Astrocyte (in vitro differentiated cells and primary cell): ENCODE data around the gene SP140.

ENCODE experiments used
- EZH2 ChIP-seq: IDR thresholded peaks from 2 replicates; pipeline ENCODE4 v1.6.1; 2012; ENCODE audit warnings: mild to moderate bottlenecking, low read length, inconsistent platforms; ENCODE audit not compliant: insufficient read depth
- TF ChIP-seq, protein P1 (sequence below): IDR thresholded peaks from 2 replicates; pipeline ENCODE4 v1.5.1; 2011; ENCODE audit warnings: low read depth, mild to moderate bottlenecking, inconsistent platforms, low read length, moderate library complexity; ENCODE audit not compliant: insufficient read depth

DNA sequence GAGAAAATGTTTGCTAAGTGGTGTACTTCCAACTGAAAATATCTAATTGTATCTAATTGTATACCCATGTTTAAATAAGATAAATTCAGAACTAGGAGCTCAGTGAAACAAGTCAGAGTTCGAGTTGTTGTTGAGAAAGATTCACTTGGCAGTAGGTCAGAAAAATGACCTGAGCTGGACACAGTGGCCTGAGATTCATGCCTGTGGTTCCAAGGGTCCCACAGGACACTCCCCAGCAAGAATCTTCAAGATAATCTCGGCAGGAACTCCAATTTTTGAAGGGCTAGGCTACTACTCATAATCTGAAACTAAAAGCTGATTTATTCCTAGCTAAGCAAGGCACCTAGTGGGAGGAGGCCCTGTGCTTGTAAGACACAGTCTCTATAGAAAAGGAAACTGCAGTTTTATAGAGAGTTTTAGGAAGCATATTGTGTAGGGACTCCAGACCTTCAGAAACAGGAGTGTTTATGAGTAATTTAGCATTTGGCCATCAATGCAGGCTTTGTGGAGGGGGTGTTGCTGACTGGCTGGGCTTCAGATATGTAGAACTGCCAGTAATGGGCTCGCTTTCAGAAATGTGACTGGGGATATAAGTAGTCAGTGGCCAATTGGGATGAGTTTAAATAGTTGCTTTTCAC lies 43.2 kb downstream of the SP140 start:
- TF ChIP-seq, protein P1, sequence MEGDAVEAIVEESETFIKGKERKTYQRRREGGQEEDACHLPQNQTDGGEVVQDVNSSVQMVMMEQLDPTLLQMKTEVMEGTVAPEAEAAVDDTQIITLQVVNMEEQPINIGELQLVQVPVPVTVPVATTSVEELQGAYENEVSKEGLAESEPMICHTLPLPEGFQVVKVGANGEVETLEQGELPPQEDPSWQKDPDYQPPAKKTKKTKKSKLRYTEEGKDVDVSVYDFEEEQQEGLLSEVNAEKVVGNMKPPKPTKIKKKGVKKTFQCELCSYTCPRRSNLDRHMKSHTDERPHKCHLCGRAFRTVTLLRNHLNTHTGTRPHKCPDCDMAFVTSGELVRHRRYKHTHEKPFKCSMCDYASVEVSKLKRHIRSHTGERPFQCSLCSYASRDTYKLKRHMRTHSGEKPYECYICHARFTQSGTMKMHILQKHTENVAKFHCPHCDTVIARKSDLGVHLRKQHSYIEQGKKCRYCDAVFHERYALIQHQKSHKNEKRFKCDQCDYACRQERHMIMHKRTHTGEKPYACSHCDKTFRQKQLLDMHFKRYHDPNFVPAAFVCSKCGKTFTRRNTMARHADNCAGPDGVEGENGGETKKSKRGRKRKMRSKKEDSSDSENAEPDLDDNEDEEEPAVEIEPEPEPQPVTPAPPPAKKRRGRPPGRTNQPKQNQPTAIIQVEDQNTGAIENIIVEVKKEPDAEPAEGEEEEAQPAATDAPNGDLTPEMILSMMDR, result no peak
- no peak for TF ChIP-seq EZH2
